HepG2 (cell line): ENCODE data around the gene CKAP2L. TPM values are rescaled to one million over a fixed set of nuclear protein-coding genes. Genes with fewer than 3 reads are reported as not detected.

Experiments used
- ATAC-seq: fragments of 200-7000 bp; cut with Tn5 transposase; 3 replicates; pipeline ENCODE4 v1.9.1; 2020; ENCODE audit warnings: mild to moderate bottlenecking, moderate library complexity
- BruUV-seq: library from RNA; stranded (reverse); fragments of 400-500 nt; replicated peaks from 2 replicates; lab custom pipeline; 2021; lab: Mats Ljungman, UMichigan
- CTCF ChIA-PET: fragments of 300-600 bp; formaldehyde crosslinking; extraction: SDS; loops from one replicate; lab custom pipeline; 2021; ENCODE audit warnings: low total read pairs, inconsistent platforms, low intra/inter-chr PET ratio; lab: Yijun Ruan, JAX
- POLR2A ChIA-PET: fragments of 350-600 bp; sonication (Branson Sonifier 250); formaldehyde crosslinking; loops from one replicate; lab custom pipeline; 2020; ENCODE audit warnings: antibody characterized with exemption, inconsistent platforms; lab: Yijun Ruan, JAX
- DNase-seq: peaks from one replicate; pipeline ENCODE4 v3.0.0-alpha.2; 2015; ENCODE audit warnings: low spot score
- FAIRE-seq: peaks from 3 replicates; lab custom pipeline; 2011; peaks lifted over from hg19 to GRCh38; lab: Jason Lieb, UNC
- H2AFZ ChIP-seq: one replicate; pipeline ENCODE4 v1.6.1; 2011; ENCODE audit warnings: low read length, inconsistent platforms
- H3K27ac ChIP-seq: fragments of 300-600 bp; 3 replicates; pipeline ENCODE4 v1.8.0; 2011; ENCODE audit warnings: mixed run types, mild to moderate bottlenecking, mixed read lengths, low read length, inconsistent platforms; ENCODE audit not compliant: insufficient read depth; ENCODE audit errors: extremely low read length
- H3K27me3 ChIP-seq, 2 experiments: fragments of 200-600 bp in 1 of 2; 2 replicates in 1 of 2; 3 replicates in 1 of 2; pipeline versions ENCODE4 v1.6.0 to v1.8.0; 2011; ENCODE audit warnings: low read length in 2 of 2, mild to moderate bottlenecking in 2 of 2, moderate library complexity in 2 of 2, inconsistent platforms in 1 of 2; ENCODE audit not compliant: insufficient read depth in 2 of 2, control insufficient read depth in 1 of 2
- H3K36me3 ChIP-seq, 2 experiments: fragments of 200-600 bp in 1 of 2; replicated peaks in 1 of 2; 2 replicates in 1 of 2; 3 replicates in 1 of 2; pipeline versions ENCODE4 v1.5.1 to v1.8.0; 2011; ENCODE audit warnings: low read length in 2 of 2, inconsistent platforms in 1 of 2; ENCODE audit not compliant: insufficient read depth in 2 of 2, control insufficient read depth in 1 of 2
- H3K4me1 ChIP-seq: 2 replicates; pipeline ENCODE4 v1.5.1; 2012; ENCODE audit warnings: low read length, inconsistent platforms; ENCODE audit not compliant: insufficient read depth
- H3K4me2 ChIP-seq: 2 replicates; pipeline ENCODE4 v1.6.0; 2011; ENCODE audit warnings: low read depth, low read length, inconsistent platforms
- H3K4me3 ChIP-seq, 3 experiments: fragments of 200-600 bp in 1 of 3; sonication (generic), shearing (Covaris generic) in 1 of 3; replicated peaks in 1 of 3; 2 replicates each; pipeline ENCODE4 v1.5.1; 2011 to 2016; ENCODE audit warnings: low read length in 3 of 3, inconsistent platforms in 2 of 3, low read depth in 2 of 3, mild to moderate bottlenecking in 2 of 3, control low read depth in 1 of 3, mixed read lengths in 1 of 3; ENCODE audit not compliant: insufficient read depth in 1 of 3
- H3K79me2 ChIP-seq: one replicate; pipeline ENCODE4 v1.6.1; 2011; ENCODE audit warnings: low read length, inconsistent platforms; ENCODE audit not compliant: insufficient read depth
- H3K9ac ChIP-seq: 2 replicates; pipeline ENCODE4 v1.6.0; 2011; ENCODE audit warnings: mild to moderate bottlenecking, low read depth, low read length, inconsistent platforms; ENCODE audit not compliant: insufficient read depth
- H3K9me3 ChIP-seq: 2 replicates; pipeline ENCODE4 v1.5.1; 2012; ENCODE audit warnings: mild to moderate bottlenecking, low read length
- H4K20me1 ChIP-seq: 2 replicates; pipeline ENCODE4 v1.6.0; 2011; ENCODE audit warnings: inconsistent platforms, mild to moderate bottlenecking, low read length, moderate library complexity; ENCODE audit not compliant: insufficient read depth
- BCLAF1 ChIP-seq: fragments of 450-650 bp; IDR thresholded peaks from 2 replicates; pipeline ENCODE4 v1.6.1; 2017; ENCODE audit warnings: mild to moderate bottlenecking
- GRHL1 ChIP-seq: sonication (generic); formaldehyde crosslinking; conservative IDR thresholded peaks from 2 replicates; pipeline ENCODE4 v1.8.0; 2022; ENCODE audit warnings: missing genetic modification reagents
- HINFP ChIP-seq: sonication (generic); formaldehyde crosslinking; IDR thresholded peaks from 2 replicates; pipeline ENCODE4 v1.4.0; 2020; ENCODE audit warnings: low read depth, mild to moderate bottlenecking, missing genetic modification reagents
- NFATC3 ChIP-seq: sonication (generic); formaldehyde crosslinking; IDR thresholded peaks from 2 replicates; pipeline ENCODE4 v1.5.1; 2020; ENCODE audit warnings: mild to moderate bottlenecking, missing genetic modification reagents
- SNRNP70 ChIP-seq: fragments of 200-400 bp; formaldehyde crosslinking; IDR thresholded peaks from 2 replicates; pipeline ENCODE4 v1.6.1; 2017; ENCODE audit warnings: mild to moderate bottlenecking, low read depth, low read length, moderate library complexity
- SYNCRIP ChIP-seq: fragments of 200-400 bp; formaldehyde crosslinking; IDR thresholded peaks from 2 replicates; pipeline ENCODE4 v1.6.1; 2018; ENCODE audit warnings: mild to moderate bottlenecking, low read depth, low read length; ENCODE audit not compliant: insufficient read depth
- TERF1 ChIP-seq: sonication (generic); formaldehyde crosslinking; IDR thresholded peaks from 2 replicates; pipeline ENCODE4 v1.8.0; 2022; ENCODE audit warnings: mild to moderate bottlenecking, missing genetic modification reagents, moderate library complexity
- ZBTB21 ChIP-seq: sonication (generic); formaldehyde crosslinking; IDR thresholded peaks from 2 replicates; pipeline ENCODE4 v1.4.0; 2020; ENCODE audit warnings: missing genetic modification reagents
- ZBTB39 ChIP-seq: sonication (generic); formaldehyde crosslinking; IDR thresholded peaks from 2 replicates; pipeline ENCODE4 v1.5.0; 2020; ENCODE audit warnings: missing genetic modification reagents
- ZNF121 ChIP-seq: sonication (generic); formaldehyde crosslinking; IDR thresholded peaks from 2 replicates; pipeline ENCODE4 v1.5.0; 2020; ENCODE audit warnings: mild to moderate bottlenecking, missing genetic modification reagents
- ZNF703 ChIP-seq: sonication (generic); formaldehyde crosslinking; IDR thresholded peaks from 2 replicates; pipeline ENCODE4 v1.5.1; 2020; ENCODE audit warnings: missing genetic modification reagents, mild to moderate bottlenecking, moderate library complexity, borderline replicate concordance
- ZNF790 ChIP-seq: sonication (generic); formaldehyde crosslinking; IDR thresholded peaks from 2 replicates; pipeline ENCODE4 v1.8.0; 2022; ENCODE audit warnings: missing genetic modification reagents, mild to moderate bottlenecking, borderline replicate concordance
- ZNF878 ChIP-seq: sonication (generic); formaldehyde crosslinking; IDR thresholded peaks from 2 replicates; pipeline ENCODE4 v1.8.1; 2023; ENCODE audit warnings: mild to moderate bottlenecking, missing genetic modification reagents, moderate library complexity
- WGBS: methylation state at CpG from one replicate; pipeline ENCODE4 v1.1.6; 2017; ENCODE audit warnings: low lambda C conversion rate; 5-methylcytosine and 5-hydroxymethylcytosine counted together
- in situ Hi-C: cut with HindIII; loops from 2 replicates; pipeline ENCODE4 v1.10.0; 2017; ENCODE audit warnings: low pct_unique_long_range_greater_than_20kb; ENCODE audit not compliant: extremely low pct_ligation_motif_present
- intact Hi-C: fragments of 100-400 bp; cut with micrococcal nuclease; formaldehyde crosslinking; loops from one replicate; pipeline ENCODE4 v1.10.0; 2022; ENCODE audit not compliant: unreplicated experiment
- polyA plus RNA-seq, 8 experiments: library from polyadenylated mRNA; depleted of rRNA in 3 of 8; stranded (reverse) in 7 of 8; unstranded in 1 of 8; fragments of >200 nt; fragmentation: Illumina TruSeq in 4 of 8; extraction: Trizol in 4 of 8; gene quantifications; 2 replicates each; pipeline versions ENCODE4 v1.2.1 to v1.2.3, GENCODE V29; 2011 to 2016; ENCODE audit warnings: low read depth in 4 of 8, missing spikeins in 1 of 8, mixed read lengths in 1 of 8; ENCODE audit not compliant: insufficient read depth in 1 of 8
- total RNA-seq, 5 experiments: library from RNA; depleted of rRNA; stranded (reverse); fragments of >200 nt; fragmentation: Illumina TruSeq; extraction: Trizol; gene quantifications; 2 replicates each; pipeline ENCODE4 v1.2.3, GENCODE V29; 2016; ENCODE audit warnings: low read depth in 1 of 5

The CKAP2L gene
- total and polyA plus RNA-seq, 2 of the 13 experiments (the other 11 are each of a cell fraction or from before 2014, with no cell fraction given), result 7.1 to 9.5 TPM

- no peak for TF ChIP-seq ZNF790 (CRISPR knock-in tag)
- no peak for TF ChIP-seq ZBTB21 (CRISPR knock-in tag)
- no peak for TF ChIP-seq ZNF878
- no peak for TF ChIP-seq BCLAF1
These were observed 26.7 kb downstream of the CKAP2L start (continued) for GRCh38 chr2:112737542-112738232.

- Histone ChIP-seq H3K27me3 (no peaks in the 10 kb centered on the region), H3K9me3 (no peaks in the 10 kb centered on the region), H2AFZ (no peak overlapping the region), H3K79me2 (no peaks in the 10 kb centered on the region), H3K4me2 (no peak overlapping the region), H3K4me3 (no peak overlapping the region), H4K20me1 (no peaks in the 10 kb centered on the region), H3K4me1 (peaks cover 13% of the 10 kb centered on the region), H3K9ac (no peak overlapping the region), H3K27ac (no peak overlapping the region), H3K36me3 (peaks cover 4 to 9% of the 10 kb centered on the region in 2 experiments; a peak in 3 of 5 replicates)
- FAIRE-seq, result no peak
- no peak for ATAC-seq
- intact Hi-C loops, result no loop called here
- ChIA-PET POLR2A (no interaction called here), CTCF (no interaction called here)
- BruUV-seq, result no TSS peak
- WGBS, result 93% methylated on average over 1 of the region's 1 CpG
- in situ Hi-C loops, result no loop called here
- DNase-seq, result no peak
- TF ChIP-seq GRHL1 (CRISPR knock-in tag) (no peak), TERF1 (CRISPR knock-in tag) (no peak), ZNF703 (CRISPR knock-in tag) (no peak), ZNF121 (no peak), SYNCRIP (no peak), HINFP (CRISPR knock-in tag) (no peak), ZBTB39 (CRISPR knock-in tag) (no peak), SNRNP70 (no peak), NFATC3 (no peak)
These were observed 30.5 kb downstream of the CKAP2L start for GRCh38 chr2:112733871-112734270.
